ENCODE measurements around the gene PRKAG3. TPM values are rescaled to one million over a fixed set of nuclear protein-coding genes. Genes with fewer than 3 reads are reported as not detected.

Gene PRKAG3
- total RNA-seq, 1 experiment from 2014 or later, result not detected

DNA sequence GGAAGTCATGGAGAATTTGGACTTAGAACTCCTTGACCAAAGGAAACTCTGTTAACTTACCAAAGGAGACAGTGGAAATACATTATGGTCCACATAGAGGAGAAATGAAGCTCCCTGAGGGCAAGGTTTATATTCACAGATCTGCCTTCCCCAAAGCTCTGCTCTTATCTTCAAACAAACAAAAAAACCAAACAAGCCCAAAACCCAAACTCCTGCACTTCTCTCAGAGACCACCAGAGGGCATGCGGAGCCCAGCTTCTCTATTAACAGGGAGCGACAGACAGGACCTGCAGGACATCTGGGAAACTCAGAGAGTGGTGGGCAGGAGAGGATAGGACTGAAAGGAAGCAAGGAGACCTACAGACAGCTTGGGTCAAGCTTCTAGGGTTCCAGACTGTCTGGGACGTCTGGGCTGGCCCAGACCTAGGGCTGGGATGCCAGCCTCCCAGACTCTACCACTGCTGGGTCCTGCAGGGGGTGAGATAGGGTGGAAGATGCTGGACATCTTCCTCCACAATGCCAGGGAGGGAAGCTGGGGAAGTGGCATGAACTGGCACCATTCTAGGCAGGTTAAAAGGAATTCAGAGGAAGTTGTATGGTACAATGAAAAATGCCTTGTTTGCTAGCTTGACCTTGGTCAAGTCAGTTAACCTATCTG, 45.1 kb upstream of the PRKAG3 start:
- Mint-ChIP-seq H3K27me3 (ENCODE audit: unreplicated experiment) (peaks cover 65% of the 10 kb centered on the region), H3K9me3 (ENCODE audit: low read depth, unreplicated experiment) (no peaks in the 10 kb centered on the region), H3K4me1 (ENCODE audit: low read depth, unreplicated experiment) (peaks cover 15% of the 10 kb centered on the region), H3K27ac (ENCODE audit: unreplicated experiment) (no peak overlapping the region), H3K36me3 (ENCODE audit: insufficient read depth, unreplicated experiment) (peaks cover 20% of the 10 kb centered on the region), H3K4me3 (ENCODE audit: low read depth, unreplicated experiment) (no peak overlapping the region)
- intact Hi-C loops (cut with micrococcal nuclease; ENCODE audit: unreplicated experiment), result loop anchor here (1.0 to 10.0 kb wide), 3 partner anchors 22 to 278 kb away; no protein-coding TSS in a partner anchor
- BruUV-seq (replicated peaks), result no TSS peak
- TF ChIP-seq, protein P1, sequence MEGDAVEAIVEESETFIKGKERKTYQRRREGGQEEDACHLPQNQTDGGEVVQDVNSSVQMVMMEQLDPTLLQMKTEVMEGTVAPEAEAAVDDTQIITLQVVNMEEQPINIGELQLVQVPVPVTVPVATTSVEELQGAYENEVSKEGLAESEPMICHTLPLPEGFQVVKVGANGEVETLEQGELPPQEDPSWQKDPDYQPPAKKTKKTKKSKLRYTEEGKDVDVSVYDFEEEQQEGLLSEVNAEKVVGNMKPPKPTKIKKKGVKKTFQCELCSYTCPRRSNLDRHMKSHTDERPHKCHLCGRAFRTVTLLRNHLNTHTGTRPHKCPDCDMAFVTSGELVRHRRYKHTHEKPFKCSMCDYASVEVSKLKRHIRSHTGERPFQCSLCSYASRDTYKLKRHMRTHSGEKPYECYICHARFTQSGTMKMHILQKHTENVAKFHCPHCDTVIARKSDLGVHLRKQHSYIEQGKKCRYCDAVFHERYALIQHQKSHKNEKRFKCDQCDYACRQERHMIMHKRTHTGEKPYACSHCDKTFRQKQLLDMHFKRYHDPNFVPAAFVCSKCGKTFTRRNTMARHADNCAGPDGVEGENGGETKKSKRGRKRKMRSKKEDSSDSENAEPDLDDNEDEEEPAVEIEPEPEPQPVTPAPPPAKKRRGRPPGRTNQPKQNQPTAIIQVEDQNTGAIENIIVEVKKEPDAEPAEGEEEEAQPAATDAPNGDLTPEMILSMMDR (IDR thresholded peaks at IDR 0.05; ENCODE audit: unreplicated experiment), result peak; percentile 95
- CTCF ChIA-PET, result interaction anchor here (0.6 to 4.5 kb wide), 9 partner anchors 9 to 193 kb away, joined by 3 to 70 read pairs (median 9); no protein-coding TSS in a partner anchor
- peak; percentile 82 for DNase-seq

DNA sequence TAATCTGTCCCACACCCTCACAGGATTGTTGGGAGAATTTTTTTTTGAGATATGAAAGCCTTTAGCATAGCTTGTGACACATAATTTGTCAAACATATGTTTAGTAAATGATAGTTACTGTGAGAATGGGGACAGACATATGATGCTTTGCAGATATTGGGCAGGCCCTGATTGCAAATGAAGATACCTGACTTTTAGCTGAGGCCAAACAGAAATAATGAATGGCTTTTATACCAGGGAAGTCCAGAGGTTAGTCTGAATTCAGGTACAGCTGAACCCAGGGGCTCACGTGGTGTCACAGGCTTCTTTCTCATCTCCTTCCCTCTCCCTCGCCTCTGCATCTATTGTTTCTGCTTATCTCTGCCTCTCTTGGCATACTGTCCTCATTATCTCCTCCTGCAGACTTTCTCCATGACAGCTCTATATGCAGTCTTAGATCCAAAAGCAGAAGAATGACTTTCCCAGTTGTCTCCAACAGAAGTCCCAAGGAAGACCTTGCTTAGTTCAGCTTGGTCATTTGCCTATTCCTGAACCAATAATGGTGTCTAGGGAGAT, 44.2 kb upstream of the PRKAG3 start:
- H3K9me3 Mint-ChIP-seq (ENCODE audit: low read depth, unreplicated experiment), result no peaks in the 10 kb centered on the region
- CTCF ChIA-PET, result interaction anchor here (0.6 to 4.5 kb wide), 8 partner anchors 10 to 419 kb away, joined by 3 to 70 read pairs (median 9); no protein-coding TSS in a partner anchor
- H3K4me3 Mint-ChIP-seq (ENCODE audit: low read depth, unreplicated experiment), result no peak overlapping the region
- H3K4me1 Mint-ChIP-seq (ENCODE audit: low read depth, unreplicated experiment), result peaks cover 7% of the 10 kb centered on the region
- TF ChIP-seq, protein P1 (IDR thresholded peaks at IDR 0.05; ENCODE audit: unreplicated experiment), result no peak
- peaks cover 11% of the 10 kb centered on the region for H3K36me3 Mint-ChIP-seq (ENCODE audit: insufficient read depth, unreplicated experiment)
- DNase-seq, result no peak
- H3K27me3 Mint-ChIP-seq (ENCODE audit: unreplicated experiment), result peaks cover 65% of the 10 kb centered on the region
- no TSS peak for BruUV-seq (replicated peaks)
- intact Hi-C loops (cut with micrococcal nuclease; ENCODE audit: unreplicated experiment), result loop anchor here (1.0 to 10.0 kb wide), 3 partner anchors 23 to 279 kb away; no protein-coding TSS in a partner anchor
- no peak overlapping the region for H3K27ac Mint-ChIP-seq (ENCODE audit: unreplicated experiment)

- H3K4me3 Mint-ChIP-seq (ENCODE audit: low read depth, unreplicated experiment), result no peak overlapping the region
- no peaks in the 10 kb centered on the region for H3K36me3 Mint-ChIP-seq (ENCODE audit: insufficient read depth, unreplicated experiment)
- H3K27ac Mint-ChIP-seq (ENCODE audit: unreplicated experiment), result no peak overlapping the region
- peaks cover 83% of the 10 kb centered on the region for H3K27me3 Mint-ChIP-seq (ENCODE audit: unreplicated experiment)
- no TSS peak for BruUV-seq (replicated peaks)
- H3K4me1 Mint-ChIP-seq (ENCODE audit: low read depth, unreplicated experiment), result peaks cover 7% of the 10 kb centered on the region
- CTCF ChIA-PET, result no interaction called here
- TF ChIP-seq, protein P1 (IDR thresholded peaks at IDR 0.05; ENCODE audit: unreplicated experiment), result no peak
- H3K9me3 Mint-ChIP-seq (ENCODE audit: low read depth, unreplicated experiment), result no peaks in the 10 kb centered on the region
- intact Hi-C loops (cut with micrococcal nuclease; ENCODE audit: unreplicated experiment), result loop anchor here (10.0 kb wide), 1 partner anchor 281 kb away; no protein-coding TSS in a partner anchor
- no peak for DNase-seq
These were observed 42.0 kb upstream of the PRKAG3 start for GRCh38 chr2:218873359-218874194.

DNA sequence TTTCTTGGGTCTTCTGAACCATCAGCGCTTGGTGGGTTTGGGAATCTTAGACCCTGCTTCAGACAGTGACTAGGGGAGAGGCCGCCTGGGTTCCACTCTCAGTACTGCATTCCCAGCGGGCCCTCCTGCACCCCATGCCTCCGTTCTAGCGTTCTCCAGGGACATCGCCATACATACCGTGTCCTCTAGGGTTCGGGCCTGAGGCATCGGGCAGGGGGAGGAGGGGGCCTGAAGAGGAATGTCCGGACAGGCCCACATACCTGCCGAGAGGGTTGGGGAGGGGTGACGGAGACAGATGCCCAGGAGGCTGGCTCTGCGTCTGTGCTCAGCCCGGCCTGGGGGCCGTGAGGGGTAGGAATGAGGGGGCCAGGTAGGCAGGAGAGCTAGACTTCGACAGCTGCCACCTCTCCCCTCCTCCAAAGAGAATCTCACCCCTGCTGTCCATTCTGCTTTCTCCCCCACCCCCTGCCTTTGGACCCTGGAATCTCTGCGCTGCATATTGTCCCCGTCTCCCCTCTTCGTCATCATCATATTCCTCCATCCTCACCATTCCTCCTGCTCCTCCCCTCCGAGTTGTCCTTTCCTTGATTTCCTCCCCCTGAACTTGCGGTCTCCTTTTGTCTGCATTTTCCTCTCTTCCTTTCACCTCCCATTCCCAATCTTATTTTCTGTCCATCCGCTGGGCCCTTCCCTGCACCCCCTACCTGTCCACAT, 41.2 kb upstream of the PRKAG3 start:
- no peaks in the 10 kb centered on the region for H3K36me3 Mint-ChIP-seq (ENCODE audit: insufficient read depth, unreplicated experiment)
- CTCF ChIA-PET, result interaction anchor here (0.6 kb wide), 2 partner anchors 8 to 28 kb away, joined by 3 read pairs; partner anchors contain the start of gene WNT10A
- no peak overlapping the region for H3K4me3 Mint-ChIP-seq (ENCODE audit: low read depth, unreplicated experiment)
- peaks cover 90% of the 10 kb centered on the region for H3K27me3 Mint-ChIP-seq (ENCODE audit: unreplicated experiment)
- TF ChIP-seq, protein P1 (IDR thresholded peaks at IDR 0.05; ENCODE audit: unreplicated experiment), result no peak
- intact Hi-C loops (cut with micrococcal nuclease; ENCODE audit: unreplicated experiment), result loop anchor here (10.0 kb wide), 1 partner anchor 282 kb away; no protein-coding TSS in a partner anchor
- no peak for DNase-seq
- peaks cover 7% of the 10 kb centered on the region for H3K4me1 Mint-ChIP-seq (ENCODE audit: low read depth, unreplicated experiment)
- no peak overlapping the region for H3K27ac Mint-ChIP-seq (ENCODE audit: unreplicated experiment)
- no TSS peak for BruUV-seq (replicated peaks)
- H3K9me3 Mint-ChIP-seq (ENCODE audit: low read depth, unreplicated experiment), result no peaks in the 10 kb centered on the region
